HEK293 (cell line): Measurements from ENCODE around the gene GOLGA6L7.

Experiments used
- CTCF ChIA-PET: fragments of 350-600 bp; formaldehyde crosslinking; extraction: SDS; loops from one replicate; lab custom pipeline; 2021; ENCODE audit warnings: antibody characterized with exemption; lab: Yijun Ruan, JAX
- POLR2A ChIA-PET: fragments of 300-600 bp; formaldehyde crosslinking; extraction: SDS; loops from one replicate; lab custom pipeline; 2020; ENCODE audit warnings: antibody characterized with exemption, inconsistent platforms; lab: Yijun Ruan, JAX
- H3K27ac ChIP-seq: fragments of 200-500 bp; sonication (Bioruptor generic); 2 replicates; pipeline ENCODE4 v1.5.1; 2014; ENCODE audit warnings: low read depth, low read length, control low read depth, inconsistent platforms; ENCODE audit errors: extremely low read depth
- H3K36me3 ChIP-seq, 2 experiments: fragments of 200-500 bp in 1 of 2; sonication (Bioruptor generic) in 1 of 2; 1 replicate in 1 of 2; 2 replicates in 1 of 2; pipeline ENCODE4 v1.5.1; 2014 to 2017; ENCODE audit warnings: inconsistent platforms in 2 of 2, low read length in 2 of 2; ENCODE audit not compliant: control insufficient read depth in 2 of 2, insufficient read depth in 1 of 2
- H3K4me1 ChIP-seq: fragments of 200-500 bp; sonication (Bioruptor generic); 2 replicates; pipeline ENCODE4 v1.5.1; 2014; ENCODE audit warnings: mild to moderate bottlenecking, low read length, inconsistent platforms; ENCODE audit not compliant: control insufficient read depth, insufficient read depth
- H3K4me3 ChIP-seq: 2 replicates; pipeline ENCODE4 v1.5.1; 2011; ENCODE audit warnings: low read depth, mild to moderate bottlenecking, control low read depth, low read length, moderate library complexity
- H3K9me3 ChIP-seq: fragments of 200-500 bp; sonication (Bioruptor generic); 2 replicates; pipeline ENCODE4 v1.5.1; 2014; ENCODE audit warnings: low read depth, low read length, inconsistent platforms; ENCODE audit not compliant: control insufficient read depth, insufficient read depth
- PBX3 ChIP-seq: sonication (generic); formaldehyde crosslinking; IDR thresholded peaks from 2 replicates; pipeline ENCODE4 v1.8.1; 2022; ENCODE audit warnings: mild to moderate bottlenecking, moderate library complexity, missing genetic modification reagents
- PRDM2 ChIP-seq: fragments of 450-650 bp; formaldehyde crosslinking; IDR thresholded peaks from 2 replicates; pipeline ENCODE4 v1.5.1; 2016; ENCODE audit warnings: missing biosample characterization, missing genetic modification characterization, borderline replicate concordance
- ZBTB10 ChIP-seq: fragments of 450-650 bp; formaldehyde crosslinking; IDR thresholded peaks from 2 replicates; pipeline ENCODE4 v1.5.1; 2016; ENCODE audit warnings: missing biosample characterization, missing genetic modification characterization
- ZFP69B ChIP-seq: fragments of 450-650 bp; formaldehyde crosslinking; IDR thresholded peaks from 2 replicates; pipeline ENCODE4 v1.5.1; 2016; ENCODE audit warnings: missing biosample characterization, missing genetic modification characterization
- ZNF223 ChIP-seq: fragments of 450-650 bp; formaldehyde crosslinking; IDR thresholded peaks from 2 replicates; pipeline ENCODE4 v1.5.1; 2016; ENCODE audit warnings: missing biosample characterization, missing genetic modification characterization
- ZNF26 ChIP-seq: fragments of 450-650 bp; formaldehyde crosslinking; IDR thresholded peaks from 2 replicates; pipeline ENCODE4 v1.5.1; 2016; ENCODE audit warnings: missing biosample characterization, missing genetic modification characterization
- ZNF335 ChIP-seq: fragments of 450-650 bp; formaldehyde crosslinking; conservative IDR thresholded peaks from 2 replicates; pipeline ENCODE4 v1.5.1; 2016; ENCODE audit warnings: missing biosample characterization, missing genetic modification characterization
- ZNF423 ChIP-seq: fragments of 450-650 bp; formaldehyde crosslinking; IDR thresholded peaks from 2 replicates; pipeline ENCODE4 v1.5.1; 2016; ENCODE audit warnings: missing biosample characterization, missing genetic modification characterization
- ZNF449 ChIP-seq: fragments of 450-650 bp; formaldehyde crosslinking; IDR thresholded peaks from 2 replicates; pipeline ENCODE4 v1.5.1; 2017; ENCODE audit warnings: missing biosample characterization, mild to moderate bottlenecking, missing genetic modification characterization, moderate library complexity
- ZNF510 ChIP-seq: fragments of 450-650 bp; formaldehyde crosslinking; IDR thresholded peaks from 2 replicates; pipeline ENCODE4 v1.5.1; 2018; ENCODE audit warnings: mild to moderate bottlenecking, missing genetic modification characterization, missing biosample characterization; ENCODE audit not compliant: insufficient replicate concordance
- ZNF513 ChIP-seq: fragments of 450-650 bp; IDR thresholded peaks from 2 replicates; pipeline ENCODE4 v1.5.1; 2018; ENCODE audit warnings: missing biosample characterization, missing genetic modification characterization
- ZNF549 ChIP-seq: fragments of 450-650 bp; IDR thresholded peaks from 2 replicates; pipeline ENCODE4 v1.5.1; 2018; ENCODE audit warnings: missing biosample characterization, missing genetic modification characterization, mild to moderate bottlenecking, inconsistent platforms, moderate library complexity
- ZNF560 ChIP-seq: fragments of 450-650 bp; formaldehyde crosslinking; IDR thresholded peaks from 2 replicates; pipeline ENCODE4 v1.5.1; 2017; ENCODE audit warnings: missing biosample characterization, missing genetic modification characterization, borderline replicate concordance
- ZNF645 ChIP-seq: fragments of 450-650 bp; formaldehyde crosslinking; IDR thresholded peaks from 2 replicates; pipeline ENCODE4; 2016; ENCODE audit warnings: missing biosample characterization, missing genetic modification characterization
- ZXDB ChIP-seq: fragments of 450-650 bp; formaldehyde crosslinking; IDR thresholded peaks from 2 replicates; pipeline ENCODE4 v1.5.1; 2016; ENCODE audit warnings: missing biosample characterization, missing genetic modification characterization

GOLGA6L7 gene

GRCh38 chr15:28876845-28877185, 28.4 kb upstream of the GOLGA6L7 start (continued):
- TF ChIP-seq ZNF449 = no peak
- TF ChIP-seq PBX3 (CRISPR knock-in tag) = no peak
- no peak for TF ChIP-seq PRDM2 (tag by site-specific recombination)

GRCh38 chr15:28876131-28876844, 27.8 kb upstream of the GOLGA6L7 start:
- Histone ChIP-seq H3K4me3 (no peak overlapping the region), H3K36me3 (no peaks in the 10 kb centered on the region), H3K9me3 (no peaks in the 10 kb centered on the region), H3K27ac (no peak overlapping the region), H3K4me1 (no peaks in the 10 kb centered on the region)
- TF ChIP-seq ZNF223 (tag by site-specific recombination) (no peak), ZXDB (tag by site-specific recombination) (no peak), ZBTB10 (tag by site-specific recombination) (no peak), ZNF549 (tag by site-specific recombination) (no peak)
- ChIA-PET POLR2A (no interaction called here), CTCF (no interaction called here)

GRCh38 chr15:28875461-28876000, 27.1 kb upstream of the GOLGA6L7 start:
- Histone ChIP-seq H3K27ac (no peak overlapping the region), H3K4me3 (no peak overlapping the region), H3K36me3 (no peaks in the 10 kb centered on the region), H3K4me1 (no peaks in the 10 kb centered on the region), H3K9me3 (no peaks in the 10 kb centered on the region)
- POLR2A ChIA-PET = no interaction called here
- CTCF ChIA-PET = interaction anchor here (0.7 kb wide), 1 partner anchor 738 kb away, joined by 6 read pairs; no protein-coding TSS in a partner anchor
- TF ChIP-seq ZNF560 (no peak), ZNF513 (tag by site-specific recombination) (no peak), ZNF335 (tag by site-specific recombination) (no peak), ZNF423 (tag by site-specific recombination) (no peak), ZNF26 (tag by site-specific recombination) (no peak), ZNF510 (no peak), ZFP69B (no peak), ZNF645 (no peak)
